Measurements from ENCODE around the gene DRC7. TPM values are rescaled to one million over a fixed set of nuclear protein-coding genes. Genes with fewer than 3 reads are reported as not detected.

DRC7 gene
- total and polyA plus RNA-seq, 9 of the 15 experiments (the other 6 are each of a cell fraction or from before 2014, with no cell fraction given): 0.04 to 0.33 (median 0.12) TPM; not detected in 3

- TF ChIP-seq ETS1 (conservative IDR thresholded peaks at IDR 0.05; ENCODE audit: control insufficient read depth, low read depth, low read length): no peak
- no peak for TF ChIP-seq CBX1 (IDR thresholded peaks at IDR 0.05; ENCODE audit: low read depth)
- TF ChIP-seq MXD1 (CRISPR knock-in tag; IDR thresholded peaks at IDR 0.05; ENCODE audit: borderline replicate concordance, poor library complexity, severe bottlenecking): no peak
- peak; percentile 94 for TF ChIP-seq JUN (IDR thresholded peaks at IDR 0.05; ENCODE audit: borderline replicate concordance, low read depth, low read length)
- TF ChIP-seq JUN (CRISPR knock-in tag; IDR thresholded peaks at IDR 0.05; ENCODE audit: borderline replicate concordance): peak; percentile 94; the same call in 1 of the 2 replicates
- no peak for TF ChIP-seq FOXA3 (CRISPR knock-in tag; conservative IDR thresholded peaks at IDR 0.05 in 1 of 2, IDR thresholded peaks at IDR 0.05 in 1 of 2)
- TF ChIP-seq CGGBP1 (CRISPR knock-in tag; IDR thresholded peaks at IDR 0.05): no peak
- no peak for TF ChIP-seq ZNF696 (CRISPR knock-in tag; conservative IDR thresholded peaks at IDR 0.05)
- no peak for TF ChIP-seq ZNF408 (CRISPR knock-in tag; IDR thresholded peaks at IDR 0.05; ENCODE audit: low read depth)
- TF ChIP-seq PML (IDR thresholded peaks at IDR 0.05; ENCODE audit: low read length): no peak; the same call in 1 of the 2 replicates
- TF ChIP-seq ELF2 (CRISPR knock-in tag; IDR thresholded peaks at IDR 0.05): no peak
- no peak for TF ChIP-seq ZNF140 (CRISPR knock-in tag; IDR thresholded peaks at IDR 0.05)
- peak; percentile 88 for TF ChIP-seq ZNF592 (IDR thresholded peaks at IDR 0.05)
- TF ChIP-seq MCM3 (IDR thresholded peaks at IDR 0.05): no peak
- no peak for TF ChIP-seq NCOA4 (IDR thresholded peaks at IDR 0.05; ENCODE audit: partially characterized antibody)
- no peak for TF ChIP-seq SNIP1 (IDR thresholded peaks at IDR 0.05; ENCODE audit: low read depth)
- TF ChIP-seq MTA1 (IDR thresholded peaks at IDR 0.05; ENCODE audit: borderline replicate concordance): peak; percentile 49; the same call in 1 of the 2 replicates
- TF ChIP-seq EZH2 (IDR thresholded peaks at IDR 0.05; ENCODE audit: borderline replicate concordance, low read depth, low read length): no peak
- peak; percentile 88 for TF ChIP-seq ETV5 (CRISPR knock-in tag; IDR thresholded peaks at IDR 0.05; ENCODE audit: low read depth)
- no peak for TF ChIP-seq EWSR1 (IDR thresholded peaks at IDR 0.05; ENCODE audit: borderline replicate concordance, low read depth, partially characterized antibody)
- 0 out of 2 replicates have a peak, but pooled peaks have one; percentile 33 for TF ChIP-seq BCL6 (CRISPR knock-in tag; IDR thresholded peaks at IDR 0.05)
- TF ChIP-seq ZZZ3 (IDR thresholded peaks at IDR 0.05): no peak
- TF ChIP-seq HNRNPUL1 (IDR thresholded peaks at IDR 0.05; ENCODE audit: low read length): no peak
These were observed 26.9 kb upstream of the DRC7 start (continued) for GRCh38 chr16:57667526-57668262.
